Tibial nerve (tissue), 4 donors: ENCODE measurements around the gene SLF2.

Source experiments
- EP300 ChIP-seq, 2 donors: sonication (generic); formaldehyde crosslinking; IDR thresholded peaks; one replicate each; pipeline ENCODE4 v1.6.1; 2017; ENCODE audit warnings: antibody characterized with exemption in 2 of 2, mild to moderate bottlenecking in 1 of 2
- POLR2A ChIP-seq, 2 donors: fragments of 450-650 bp; IDR thresholded peaks; one replicate each; pipeline ENCODE4 v1.6.1; 2017; ENCODE audit warnings: antibody characterized with exemption in 2 of 2, mild to moderate bottlenecking in 2 of 2, moderate library complexity in 2 of 2
- TF ChIP-seq, protein P1 (sequence below), 5 experiments: fragments of 200-600 bp in 3 of 5; fragments of 450-650 bp in 2 of 5; sonication (generic) in 3 of 5; IDR thresholded peaks; one replicate each; pipeline ENCODE4 v1.5.1; 2016 to 2019; ENCODE audit warnings: antibody characterized with exemption in 5 of 5, mild to moderate bottlenecking in 3 of 5, moderate library complexity in 2 of 5

DNA sequence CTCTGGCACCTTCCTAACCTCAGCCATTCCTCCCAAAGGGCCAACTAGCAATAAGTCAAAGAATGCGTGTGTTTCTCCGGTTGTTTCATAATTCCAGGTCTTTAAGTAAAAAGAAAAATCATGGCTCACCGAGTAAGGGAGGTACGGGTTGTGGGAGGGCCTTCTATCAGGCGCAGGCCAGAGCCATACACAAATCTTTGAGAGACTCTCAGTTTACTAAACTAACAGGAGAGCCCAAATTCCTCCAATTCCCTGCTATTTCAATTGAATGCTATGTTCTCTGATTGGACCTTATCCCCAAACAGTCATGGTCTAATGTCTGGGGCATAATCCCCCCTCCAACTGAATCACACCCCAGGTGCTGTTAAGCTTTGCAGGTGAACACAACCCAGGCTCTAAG is 26.2 kb upstream of the SLF2 start:
- TF ChIP-seq, protein P1, sequence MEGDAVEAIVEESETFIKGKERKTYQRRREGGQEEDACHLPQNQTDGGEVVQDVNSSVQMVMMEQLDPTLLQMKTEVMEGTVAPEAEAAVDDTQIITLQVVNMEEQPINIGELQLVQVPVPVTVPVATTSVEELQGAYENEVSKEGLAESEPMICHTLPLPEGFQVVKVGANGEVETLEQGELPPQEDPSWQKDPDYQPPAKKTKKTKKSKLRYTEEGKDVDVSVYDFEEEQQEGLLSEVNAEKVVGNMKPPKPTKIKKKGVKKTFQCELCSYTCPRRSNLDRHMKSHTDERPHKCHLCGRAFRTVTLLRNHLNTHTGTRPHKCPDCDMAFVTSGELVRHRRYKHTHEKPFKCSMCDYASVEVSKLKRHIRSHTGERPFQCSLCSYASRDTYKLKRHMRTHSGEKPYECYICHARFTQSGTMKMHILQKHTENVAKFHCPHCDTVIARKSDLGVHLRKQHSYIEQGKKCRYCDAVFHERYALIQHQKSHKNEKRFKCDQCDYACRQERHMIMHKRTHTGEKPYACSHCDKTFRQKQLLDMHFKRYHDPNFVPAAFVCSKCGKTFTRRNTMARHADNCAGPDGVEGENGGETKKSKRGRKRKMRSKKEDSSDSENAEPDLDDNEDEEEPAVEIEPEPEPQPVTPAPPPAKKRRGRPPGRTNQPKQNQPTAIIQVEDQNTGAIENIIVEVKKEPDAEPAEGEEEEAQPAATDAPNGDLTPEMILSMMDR (IDR thresholded peaks at IDR 0.05) = no peak
- TF ChIP-seq POLR2A (IDR thresholded peaks at IDR 0.05) (no peak), EP300 (IDR thresholded peaks at IDR 0.05) (no peak)
